NCI-H526 treated with DMSO at 0.1 percent for 48 hours (cell line): Measurements from ENCODE around the gene NCAPG2.

Source experiments
- DNase-seq: peaks from one replicate; lab custom pipeline; 2025; lab: John Stamatoyannopoulos, UW

Gene NCAPG2, protein sequence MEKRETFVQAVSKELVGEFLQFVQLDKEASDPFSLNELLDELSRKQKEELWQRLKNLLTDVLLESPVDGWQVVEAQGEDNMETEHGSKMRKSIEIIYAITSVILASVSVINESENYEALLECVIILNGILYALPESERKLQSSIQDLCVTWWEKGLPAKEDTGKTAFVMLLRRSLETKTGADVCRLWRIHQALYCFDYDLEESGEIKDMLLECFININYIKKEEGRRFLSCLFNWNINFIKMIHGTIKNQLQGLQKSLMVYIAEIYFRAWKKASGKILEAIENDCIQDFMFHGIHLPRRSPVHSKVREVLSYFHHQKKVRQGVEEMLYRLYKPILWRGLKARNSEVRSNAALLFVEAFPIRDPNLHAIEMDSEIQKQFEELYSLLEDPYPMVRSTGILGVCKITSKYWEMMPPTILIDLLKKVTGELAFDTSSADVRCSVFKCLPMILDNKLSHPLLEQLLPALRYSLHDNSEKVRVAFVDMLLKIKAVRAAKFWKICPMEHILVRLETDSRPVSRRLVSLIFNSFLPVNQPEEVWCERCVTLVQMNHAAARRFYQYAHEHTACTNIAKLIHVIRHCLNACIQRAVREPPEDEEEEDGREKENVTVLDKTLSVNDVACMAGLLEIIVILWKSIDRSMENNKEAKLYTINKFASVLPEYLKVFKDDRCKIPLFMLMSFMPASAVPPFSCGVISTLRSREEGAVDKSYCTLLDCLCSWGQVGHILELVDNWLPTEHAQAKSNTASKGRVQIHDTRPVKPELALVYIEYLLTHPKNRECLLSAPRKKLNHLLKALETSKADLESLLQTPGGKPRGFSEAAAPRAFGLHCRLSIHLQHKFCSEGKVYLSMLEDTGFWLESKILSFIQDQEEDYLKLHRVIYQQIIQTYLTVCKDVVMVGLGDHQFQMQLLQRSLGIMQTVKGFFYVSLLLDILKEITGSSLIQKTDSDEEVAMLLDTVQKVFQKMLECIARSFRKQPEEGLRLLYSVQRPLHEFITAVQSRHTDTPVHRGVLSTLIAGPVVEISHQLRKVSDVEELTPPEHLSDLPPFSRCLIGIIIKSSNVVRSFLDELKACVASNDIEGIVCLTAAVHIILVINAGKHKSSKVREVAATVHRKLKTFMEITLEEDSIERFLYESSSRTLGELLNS

DNA sequence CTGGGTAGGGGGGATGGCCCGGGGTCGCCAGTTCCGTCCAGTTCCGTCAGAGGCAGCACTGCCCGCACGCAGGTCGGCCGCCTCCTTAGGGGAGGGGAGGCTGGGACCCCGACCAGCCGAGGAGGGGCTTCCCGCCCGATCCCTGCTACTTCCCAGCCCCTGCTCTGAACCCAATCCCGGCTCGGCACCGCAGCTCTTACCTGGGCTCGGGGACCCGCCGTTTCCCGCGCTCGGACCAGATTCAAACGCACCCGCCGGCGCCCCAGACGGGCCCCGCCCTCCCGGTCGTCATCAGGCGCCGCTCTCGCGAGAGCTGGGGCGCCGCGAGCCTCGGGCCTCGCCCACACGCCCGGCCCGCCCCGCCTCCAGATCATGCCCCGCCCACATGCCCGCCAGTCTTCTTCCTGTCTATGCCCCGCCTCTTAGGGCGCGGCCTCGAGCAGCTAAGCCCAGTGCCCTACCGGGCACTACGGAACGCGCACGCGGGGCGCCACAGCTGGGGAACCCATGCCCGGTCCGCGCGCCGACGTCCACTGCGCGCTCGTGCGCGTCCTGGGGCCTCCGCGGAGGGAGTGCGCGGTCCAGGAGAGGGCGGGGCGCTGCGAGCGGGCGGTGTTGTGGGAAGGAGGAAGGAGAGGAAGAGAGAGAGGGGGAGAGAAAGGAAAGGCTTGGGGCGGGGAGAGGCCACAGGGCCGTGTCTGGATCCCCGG, at the start of gene NCAPG2:
NCAPG2 (minus strand) TSS at position 281 of the 710 bp plus-strand sequence. CDS start 2,905 bp downstream, outside the sequence.
- DNase-seq, result peak; percentile 98

DNA sequence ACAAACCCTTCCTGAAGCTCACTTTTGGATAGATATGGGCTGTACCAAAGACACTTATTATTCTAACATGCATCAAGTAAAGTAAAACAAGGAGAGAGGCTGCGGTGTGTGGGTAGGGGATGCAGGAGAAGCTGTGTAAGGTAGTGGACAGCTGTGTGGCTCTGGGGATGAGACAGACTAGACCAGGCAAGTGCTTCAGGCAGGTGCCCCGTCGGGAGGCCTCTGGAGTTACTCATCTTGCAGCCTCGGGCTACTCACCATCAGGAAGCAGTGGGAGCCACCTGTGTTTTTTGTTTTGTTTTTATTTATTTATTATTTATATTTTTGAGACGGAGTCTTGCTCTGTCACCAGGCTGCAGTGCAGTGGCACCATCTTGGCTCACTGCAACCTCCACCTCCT, 49.3 kb upstream of the NCAPG2 start:
- no peak for DNase-seq

DNA sequence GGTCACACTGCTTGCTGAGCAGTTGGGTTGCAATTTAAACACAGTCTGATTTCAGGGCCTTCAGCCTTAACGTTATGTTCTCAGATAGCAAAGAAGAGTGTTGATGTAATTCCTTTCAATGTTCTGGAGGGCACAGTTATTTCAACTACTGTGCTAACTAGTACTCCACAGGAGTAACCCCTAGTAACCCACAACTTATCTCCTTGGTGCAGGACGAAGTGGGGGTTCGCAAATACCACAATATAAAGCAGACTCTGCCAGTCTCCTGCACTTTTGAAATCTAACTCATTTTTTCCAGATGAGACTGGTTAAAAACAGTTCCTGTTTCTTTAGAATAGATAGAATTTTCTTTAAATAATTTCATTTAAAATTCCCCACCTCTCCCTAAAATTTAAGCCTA, 47.1 kb upstream of the NCAPG2 start:
- DNase-seq, result no peak

DNA sequence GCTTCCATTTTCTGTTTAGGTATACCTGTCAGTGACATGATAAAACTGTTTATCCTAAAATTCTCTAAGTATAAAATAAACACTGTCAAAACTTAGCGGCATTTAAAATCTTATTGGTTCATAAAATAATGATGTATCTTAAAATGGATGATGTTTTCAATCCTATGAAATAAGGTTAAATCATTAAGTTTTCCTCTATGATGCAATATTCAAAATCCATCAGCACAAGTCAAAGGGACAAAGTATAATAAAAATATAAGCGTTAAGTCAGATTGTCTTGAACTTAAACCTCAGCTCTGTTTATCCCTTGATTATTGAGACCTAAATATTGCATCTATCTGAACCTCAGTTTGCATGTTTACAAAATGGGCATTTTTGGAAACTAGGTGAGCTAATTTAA, 46.6 kb upstream of the NCAPG2 start:
- DNase-seq, result no peak

DNA sequence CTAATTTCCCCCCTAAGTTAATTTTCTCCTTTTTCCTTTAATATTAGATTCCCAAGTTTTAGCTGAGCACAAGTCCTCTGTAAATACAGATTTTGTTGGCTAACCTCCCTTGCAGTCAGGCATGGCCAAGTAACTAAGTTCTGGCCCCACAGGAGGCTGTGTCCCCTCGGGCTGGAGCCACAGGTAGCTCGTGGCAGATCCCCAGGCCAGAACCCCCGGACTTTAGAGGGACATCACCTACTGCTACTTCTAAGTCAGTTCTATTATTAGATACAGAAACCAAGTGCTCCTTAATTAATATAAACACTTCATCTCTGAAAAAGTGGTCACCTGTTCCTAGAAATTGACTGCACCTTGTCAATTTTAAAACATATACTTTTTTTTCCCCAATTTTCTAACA, 46.1 kb upstream of the NCAPG2 start:
- DNase-seq, result no peak

DNA sequence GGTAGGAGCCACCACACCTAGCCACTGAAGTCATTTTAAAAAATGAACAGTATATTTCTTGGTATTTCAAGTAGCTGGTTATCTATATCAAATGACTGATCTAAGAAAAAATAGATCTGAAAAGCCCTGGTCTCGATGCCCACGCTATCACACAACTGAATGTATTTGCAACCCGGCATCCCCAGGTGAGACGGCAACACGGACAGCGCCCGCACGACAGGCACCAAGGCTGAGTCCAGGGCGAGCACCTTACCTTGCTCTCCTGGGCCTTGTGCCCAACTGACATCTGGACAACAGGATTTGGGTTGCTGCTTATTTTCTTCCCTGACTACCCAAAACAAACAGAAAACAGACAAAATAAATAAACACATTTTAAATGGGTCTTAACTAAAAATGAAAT, 44.8 kb upstream of the NCAPG2 start:
- no peak for DNase-seq

DNA sequence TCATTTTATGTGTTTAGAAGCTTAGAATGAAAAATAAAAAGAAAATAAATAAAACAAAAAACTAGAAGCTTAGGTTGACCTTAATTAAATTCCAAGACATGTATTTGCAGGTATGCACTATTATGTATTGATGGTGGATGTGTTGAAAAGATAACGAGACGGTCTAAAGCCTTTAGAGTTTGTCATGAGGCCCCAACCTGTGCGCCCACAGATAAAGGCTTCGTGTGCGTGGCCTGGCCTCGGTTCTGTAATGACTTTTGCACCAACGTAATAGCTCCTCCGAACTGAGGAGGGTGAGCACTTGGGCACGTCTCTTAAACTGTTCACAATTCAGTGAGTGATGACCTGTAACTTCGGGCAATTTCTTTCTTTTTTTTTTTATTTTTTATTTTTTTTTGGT, 43.7 kb upstream of the NCAPG2 start:
- DNase-seq, result no peak

DNA sequence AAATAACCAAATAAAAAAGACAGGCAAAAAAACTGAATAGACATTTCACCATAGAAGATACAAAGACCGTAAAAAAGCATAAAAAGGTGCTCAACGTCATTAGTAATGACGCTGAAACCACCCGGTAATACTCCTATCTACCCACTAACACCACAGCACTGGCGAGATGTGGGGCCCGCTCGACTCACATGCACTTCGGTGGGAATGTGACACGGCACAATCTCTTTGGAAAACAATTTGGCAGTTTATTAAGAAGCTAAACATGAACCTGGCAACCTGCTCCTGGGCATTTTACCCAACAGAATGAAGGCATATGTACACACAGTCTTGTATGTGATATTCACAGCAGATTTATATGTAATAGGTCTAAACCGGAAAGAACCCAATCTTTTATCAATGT, 42.8 kb upstream of the NCAPG2 start:
- DNase-seq, result no peak

DNA sequence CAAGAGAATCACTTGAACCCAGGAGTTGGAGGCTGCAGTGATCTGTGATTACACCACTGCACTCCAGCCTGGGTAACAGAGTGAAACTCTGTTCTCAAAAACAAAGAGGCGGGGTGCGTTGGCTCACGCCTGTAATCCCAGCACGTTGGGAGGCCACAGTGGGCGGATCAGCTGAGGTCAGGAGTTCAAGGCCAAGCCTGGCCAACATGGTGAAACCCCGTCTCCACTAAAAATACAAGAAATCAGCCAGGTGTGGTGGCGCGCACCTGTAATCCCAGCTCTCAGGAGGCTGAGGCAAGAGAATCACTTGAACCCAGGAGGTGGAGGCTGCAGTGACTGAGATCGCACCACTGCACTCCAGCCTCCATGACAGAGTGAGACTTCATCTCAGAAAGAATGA, 42.4 kb upstream of the NCAPG2 start:
- no peak for DNase-seq

DNA sequence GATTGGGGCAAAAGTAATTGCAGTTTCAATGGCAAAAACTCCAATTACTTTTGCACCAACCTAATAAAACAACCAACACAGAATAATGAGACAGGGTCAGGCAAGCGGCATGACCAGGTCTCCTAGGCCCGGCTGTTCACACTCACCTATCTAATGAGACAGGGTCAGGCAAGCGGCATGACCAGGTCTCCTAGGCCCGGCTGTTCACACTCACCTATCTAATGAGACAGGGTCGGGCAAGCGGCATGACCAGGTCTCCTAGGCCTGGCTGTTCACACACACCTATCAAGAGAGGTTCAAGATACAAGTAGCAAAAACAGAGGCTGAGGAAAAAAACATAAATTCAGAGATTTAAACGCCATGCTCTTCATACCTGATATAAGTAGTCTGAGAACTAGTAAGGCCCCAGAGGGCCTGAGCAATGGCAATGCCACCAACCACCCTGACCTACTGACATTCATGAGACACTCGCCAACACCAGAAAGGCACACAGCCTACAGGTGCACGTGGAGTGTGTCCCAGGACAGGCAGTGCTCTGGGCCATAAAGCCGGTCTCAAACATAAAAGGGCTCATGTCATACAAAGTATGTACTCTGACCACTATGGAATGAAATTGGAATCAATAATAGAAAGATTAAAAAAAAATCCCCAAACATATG, 40.6 kb upstream of the NCAPG2 start:
- DNase-seq, result no peak

DNA sequence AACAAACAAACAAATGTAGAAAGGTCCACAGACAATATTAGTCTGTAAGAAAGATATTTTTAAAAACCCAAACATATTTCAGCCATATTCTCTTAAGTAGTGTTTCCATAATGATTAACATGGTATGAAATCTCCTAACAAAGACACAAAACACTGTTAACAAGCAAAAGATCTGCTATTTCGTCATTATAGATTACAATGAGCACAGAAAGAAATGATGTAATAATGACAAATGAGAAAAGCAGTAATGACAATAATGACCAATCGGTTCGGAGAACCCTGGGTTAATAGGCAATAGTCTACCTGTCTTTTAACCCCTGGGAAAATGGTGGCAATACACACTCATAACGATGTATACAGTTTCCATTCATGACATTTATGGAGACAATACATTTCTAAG, 39.5 kb upstream of the NCAPG2 start:
- DNase-seq, result no peak

DNA sequence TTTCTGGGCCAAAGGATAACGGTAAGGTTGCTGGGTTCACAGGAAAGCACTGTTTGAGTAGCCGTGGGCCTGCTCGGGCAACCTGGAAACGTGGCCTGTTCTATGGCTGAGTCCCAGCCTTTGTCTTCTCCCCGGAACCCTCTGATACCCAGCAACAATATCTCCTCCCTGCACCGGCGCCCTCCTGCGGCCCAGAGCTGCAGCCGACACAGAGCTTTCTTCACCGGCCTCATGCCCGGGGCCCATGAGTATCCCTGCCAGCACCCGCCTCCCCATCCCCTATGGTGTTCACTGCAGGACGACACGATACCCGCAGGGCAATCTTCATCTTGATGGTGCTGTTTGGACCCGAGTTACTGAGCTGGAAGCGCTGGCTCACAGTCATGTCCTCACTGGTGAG, 38.6 kb upstream of the NCAPG2 start:
- DNase-seq, result no peak

DNA sequence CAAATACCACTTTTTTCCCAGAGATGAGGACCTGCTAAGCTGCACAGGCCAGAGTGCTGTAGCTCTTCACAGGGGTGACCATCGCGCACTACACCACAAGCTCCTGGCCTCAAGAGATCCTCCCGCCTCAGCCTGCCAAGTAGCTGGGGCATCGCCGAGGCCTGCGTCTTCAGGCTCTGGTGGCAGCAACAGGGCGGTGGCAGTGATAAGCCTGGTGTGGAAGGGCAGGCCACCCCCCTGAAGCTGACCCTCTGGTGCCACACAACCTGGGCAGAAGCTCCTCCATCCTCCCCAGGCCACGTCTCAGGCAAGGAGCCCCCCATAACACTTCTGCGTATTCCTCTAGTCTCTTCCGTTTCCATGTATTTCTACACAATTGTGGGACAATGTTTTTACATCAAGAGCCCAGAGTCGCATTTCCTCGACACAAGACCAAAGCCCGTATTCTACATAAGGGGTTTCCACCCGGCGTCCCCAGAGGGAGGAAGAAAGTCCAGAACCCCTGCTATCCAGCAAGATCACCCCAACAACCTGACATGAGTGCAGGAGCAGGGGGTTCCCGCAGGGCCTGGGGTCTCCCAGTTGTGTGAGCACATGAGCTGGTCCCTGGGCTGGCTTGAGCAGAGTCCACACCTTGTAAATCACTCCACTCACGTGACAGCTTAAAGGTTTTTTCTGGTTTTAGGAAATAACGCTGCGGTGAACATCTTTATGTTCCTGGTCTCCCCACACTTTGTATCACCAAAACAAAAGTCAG, 37.6 kb upstream of the NCAPG2 start:
- no peak for DNase-seq

DNA sequence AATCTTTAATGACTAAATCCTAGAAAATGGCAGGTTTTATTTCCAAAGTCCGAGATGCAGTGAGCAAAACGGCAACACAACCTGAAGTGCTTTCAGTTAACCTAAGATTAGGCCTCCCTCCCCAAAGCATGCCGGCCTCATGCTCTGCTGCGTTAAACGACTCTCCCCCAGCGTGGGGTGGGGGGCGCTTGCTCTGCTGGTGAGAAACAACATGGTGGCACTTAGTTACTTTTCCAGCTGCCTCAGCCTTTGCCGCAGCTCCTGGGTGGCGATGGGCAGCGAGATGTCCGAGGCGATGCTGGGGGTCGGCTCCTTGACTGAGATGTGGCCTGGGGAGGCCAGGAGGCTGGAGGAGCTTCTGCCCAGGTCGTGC, 36.7 kb upstream of the NCAPG2 start:
- DNase-seq, result no peak

DNA sequence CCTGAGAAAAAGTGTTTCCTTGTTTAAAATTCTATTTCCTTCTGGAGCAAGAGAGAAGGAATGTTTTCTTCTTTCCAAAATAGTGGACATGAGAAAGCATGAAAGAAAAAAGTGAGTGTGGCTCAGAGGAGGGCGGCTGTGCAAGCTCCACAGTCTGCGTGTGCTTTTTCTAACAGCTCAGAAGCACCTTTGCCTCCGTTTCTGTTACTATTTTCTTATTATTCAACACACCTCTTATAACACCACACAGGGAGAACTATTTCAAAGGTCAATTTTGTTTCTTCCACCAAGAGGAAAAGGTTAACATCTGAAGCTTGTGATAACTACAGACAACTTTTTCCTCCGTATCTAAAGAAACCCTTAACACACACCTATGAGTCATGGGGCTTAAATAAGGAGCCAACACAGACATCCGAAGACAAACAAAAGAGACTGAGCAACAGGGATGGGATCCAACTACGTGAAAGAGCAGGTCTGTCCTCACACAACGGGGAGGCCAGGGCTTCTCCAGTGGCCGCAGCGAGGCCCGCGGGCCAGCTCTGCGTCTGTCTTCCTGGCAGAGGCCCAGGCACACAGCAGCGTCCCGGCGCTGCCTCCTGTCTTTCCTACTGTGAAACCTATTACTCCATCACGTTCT, 36.2 kb upstream of the NCAPG2 start:
- DNase-seq, result no peak

DNA sequence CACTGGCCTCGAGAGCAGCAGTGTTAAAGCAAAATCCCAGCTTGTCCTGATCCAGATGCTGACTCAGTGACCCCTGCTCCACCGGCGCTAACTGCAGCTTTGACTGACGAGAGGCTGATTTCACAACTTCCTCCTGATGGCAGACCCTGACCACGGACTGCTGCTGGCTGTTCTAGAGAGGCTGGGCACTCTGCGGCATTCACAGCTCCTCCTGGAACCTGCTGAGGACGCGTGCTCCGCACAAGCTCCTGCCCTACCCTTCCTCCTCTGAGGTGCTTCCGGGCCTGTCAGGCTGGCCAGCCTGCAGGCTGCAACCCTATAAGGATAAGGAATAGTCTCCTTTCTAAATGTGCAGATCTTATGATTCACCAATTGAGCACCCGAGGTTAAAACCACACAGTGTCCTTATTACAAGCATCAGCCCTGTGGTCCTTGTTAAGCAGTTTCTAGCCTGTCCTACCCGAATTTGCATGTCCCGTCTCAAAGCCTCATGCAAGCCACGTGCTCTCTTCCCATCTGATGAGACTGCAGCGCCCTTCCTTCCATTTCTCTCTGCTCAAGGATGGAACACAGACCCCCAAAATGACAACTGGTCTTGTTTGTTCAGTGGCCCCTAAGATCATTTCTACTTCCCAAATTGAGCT, 35.5 kb upstream of the NCAPG2 start:
- DNase-seq, result no peak

DNA sequence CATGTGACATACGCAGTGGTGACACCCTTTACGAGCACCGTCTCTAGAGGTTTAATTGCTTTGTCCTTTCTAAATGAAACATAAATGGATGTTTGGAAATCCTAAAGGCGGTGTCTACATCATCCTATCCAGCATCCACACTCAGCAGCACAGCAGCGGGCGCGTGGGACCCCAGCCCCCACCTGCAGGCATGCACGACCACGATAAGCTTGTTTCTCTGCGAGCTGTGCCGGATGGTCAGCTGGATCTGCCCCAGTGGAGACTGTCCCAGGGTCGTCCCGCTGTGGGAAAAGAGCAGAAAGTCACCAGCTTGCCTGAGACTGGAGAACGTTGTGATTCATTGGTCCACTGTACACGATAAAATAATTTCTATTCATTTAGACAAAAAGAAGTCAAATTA, 34.2 kb upstream of the NCAPG2 start:
- no peak for DNase-seq

DNA sequence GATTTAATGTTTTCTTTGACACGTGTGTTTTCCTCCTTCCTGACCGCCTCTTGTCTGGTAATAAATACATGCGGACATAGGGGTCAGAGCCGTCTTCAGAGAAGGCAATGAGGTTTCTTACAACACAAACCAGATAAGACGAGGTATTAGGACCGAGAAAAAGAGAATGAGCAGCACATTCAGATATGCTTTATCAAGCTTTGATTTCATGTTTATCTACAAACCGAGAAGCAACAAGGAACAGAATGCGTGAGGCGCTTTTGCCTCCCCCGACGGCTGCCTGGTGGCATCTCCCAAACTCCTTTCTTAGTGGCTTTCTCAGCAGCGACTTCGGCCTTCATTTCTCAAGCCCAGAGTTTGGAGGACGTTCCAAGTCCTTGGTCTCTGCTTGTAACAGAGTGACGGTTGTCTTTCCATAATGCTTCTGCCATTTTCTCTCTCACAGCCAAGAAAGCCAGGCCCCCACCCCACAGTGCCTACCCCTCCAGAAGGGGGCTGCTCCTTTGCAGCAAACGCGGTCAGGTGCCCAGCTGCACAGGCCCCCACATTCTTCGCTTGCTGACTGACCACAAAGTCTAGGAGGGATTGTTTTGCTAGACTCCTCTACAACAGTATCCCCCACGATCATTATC, 32.6 kb upstream of the NCAPG2 start:
- DNase-seq, result no peak

DNA sequence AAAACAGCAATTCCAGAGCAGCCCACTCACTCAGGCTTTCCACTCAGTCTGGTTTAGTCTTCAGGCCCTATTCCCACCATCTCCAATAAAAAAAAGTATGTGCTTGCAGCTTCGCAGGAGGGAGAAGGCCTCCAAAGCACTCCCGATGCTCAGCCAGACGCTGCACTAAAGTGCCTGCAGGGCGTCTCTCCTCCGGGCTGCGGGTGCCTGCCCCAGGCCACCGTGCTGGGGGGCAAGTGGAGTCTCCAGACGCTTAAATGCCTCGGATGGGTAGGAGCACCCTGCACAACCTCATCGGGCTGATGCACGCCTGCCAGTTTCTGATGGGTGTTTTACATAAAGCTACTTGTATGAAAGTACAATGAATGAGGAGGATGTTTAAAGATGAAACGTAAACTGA, 31.3 kb upstream of the NCAPG2 start:
- no peak for DNase-seq
